LNCaP clone FGC (cell line): ENCODE data around the gene GPR18.

Source experiments
- DNase-seq: peaks from one replicate; pipeline ENCODE4 v3.0.0-alpha.2; 2011; ENCODE audit warnings: low read depth
- H3K4me3 ChIP-seq: 2 replicates; pipeline ENCODE4 v1.5.1; 2011; ENCODE audit warnings: mild to moderate bottlenecking, low read depth, low read length, control low read depth
- TF ChIP-seq, protein P1 (sequence below): IDR thresholded peaks from 2 replicates; pipeline ENCODE4 v1.5.1; 2012; ENCODE audit warnings: mild to moderate bottlenecking; ENCODE audit not compliant: control insufficient read depth, insufficient read depth; ENCODE audit errors: extremely low read depth

The GPR18 gene

DNA sequence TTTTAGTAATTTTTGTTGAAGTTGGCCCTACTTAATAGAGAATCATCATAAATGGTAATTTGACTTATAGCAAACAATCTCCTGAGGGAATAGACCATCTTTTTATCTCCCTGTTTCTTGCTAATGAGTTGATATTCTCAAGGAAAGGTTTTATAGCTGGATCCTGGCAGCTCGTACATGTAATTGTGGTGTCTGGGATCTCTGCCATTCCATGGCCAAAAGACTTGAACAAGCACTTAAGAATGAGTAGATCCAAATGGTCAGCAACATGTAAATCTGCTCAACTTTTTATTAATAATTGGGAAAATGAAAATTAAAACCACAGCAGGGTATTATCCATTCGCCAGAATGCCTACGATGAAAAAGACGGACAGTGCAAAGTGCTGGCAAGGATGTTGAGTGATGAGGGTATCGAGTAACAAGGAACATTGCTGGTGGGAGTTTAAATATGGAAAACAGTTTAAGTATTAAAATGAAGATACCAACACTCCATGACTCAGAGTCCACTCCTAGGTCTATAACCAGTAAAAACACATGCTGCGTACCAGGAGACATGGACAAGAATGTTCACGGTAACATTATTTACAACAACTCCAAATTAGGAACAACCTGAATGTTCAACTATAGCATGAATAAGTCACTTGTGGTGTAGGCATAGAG lies 5.1 kb upstream of the GPR18 start:
- peak; percentile 17 for DNase-seq
- TF ChIP-seq, protein P1, sequence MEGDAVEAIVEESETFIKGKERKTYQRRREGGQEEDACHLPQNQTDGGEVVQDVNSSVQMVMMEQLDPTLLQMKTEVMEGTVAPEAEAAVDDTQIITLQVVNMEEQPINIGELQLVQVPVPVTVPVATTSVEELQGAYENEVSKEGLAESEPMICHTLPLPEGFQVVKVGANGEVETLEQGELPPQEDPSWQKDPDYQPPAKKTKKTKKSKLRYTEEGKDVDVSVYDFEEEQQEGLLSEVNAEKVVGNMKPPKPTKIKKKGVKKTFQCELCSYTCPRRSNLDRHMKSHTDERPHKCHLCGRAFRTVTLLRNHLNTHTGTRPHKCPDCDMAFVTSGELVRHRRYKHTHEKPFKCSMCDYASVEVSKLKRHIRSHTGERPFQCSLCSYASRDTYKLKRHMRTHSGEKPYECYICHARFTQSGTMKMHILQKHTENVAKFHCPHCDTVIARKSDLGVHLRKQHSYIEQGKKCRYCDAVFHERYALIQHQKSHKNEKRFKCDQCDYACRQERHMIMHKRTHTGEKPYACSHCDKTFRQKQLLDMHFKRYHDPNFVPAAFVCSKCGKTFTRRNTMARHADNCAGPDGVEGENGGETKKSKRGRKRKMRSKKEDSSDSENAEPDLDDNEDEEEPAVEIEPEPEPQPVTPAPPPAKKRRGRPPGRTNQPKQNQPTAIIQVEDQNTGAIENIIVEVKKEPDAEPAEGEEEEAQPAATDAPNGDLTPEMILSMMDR, result no peak
- H3K4me3 ChIP-seq, result no peak overlapping the region

DNA sequence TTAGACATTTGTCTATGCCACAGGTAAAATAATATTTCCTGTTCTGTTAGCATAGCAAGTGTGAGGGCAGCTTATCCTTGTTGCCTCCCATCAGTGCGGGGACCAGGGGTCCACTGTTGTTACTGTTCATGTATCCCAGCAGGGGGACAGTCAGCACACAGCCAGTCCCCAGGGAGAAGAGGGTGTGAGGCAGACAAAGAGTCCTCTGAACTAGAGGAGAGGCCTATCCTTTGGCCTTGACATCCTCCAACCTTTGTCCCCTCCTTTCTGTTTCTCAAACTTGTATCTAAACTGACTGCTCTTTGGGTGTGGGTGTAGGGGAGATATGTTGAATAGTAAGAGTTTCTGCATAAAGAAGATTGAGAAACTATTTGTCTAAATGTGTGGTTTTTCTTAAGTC lies 2.9 kb upstream of the GPR18 start:
- TF ChIP-seq, protein P1, result no peak
- H3K4me3 ChIP-seq, result no peak overlapping the region
- no peak for DNase-seq

- TF ChIP-seq, protein P1, result no peak
- DNase-seq, result no peak
- H3K4me3 ChIP-seq, result no peak overlapping the region
These were observed 2.0 kb upstream of the GPR18 start for GRCh38 chr13:99260216-99260615.

- H3K4me3 ChIP-seq, result no peak overlapping the region
- TF ChIP-seq, protein P1, result no peak
- DNase-seq, result no peak
These were observed 767 bp upstream of the GPR18 start for GRCh38 chr13:99258946-99259345.

- no peak overlapping the region for H3K4me3 ChIP-seq
- TF ChIP-seq, protein P1, result no peak
- DNase-seq, result no peak
These were observed 888 bp downstream of the GPR18 start for GRCh38 chr13:99257291-99257690.

GRCh38 chr13:99256709-99257108 lies 1.5 kb downstream of the GPR18 start:
- TF ChIP-seq, protein P1, result no peak
- H3K4me3 ChIP-seq, result no peak overlapping the region
- no peak for DNase-seq

GRCh38 chr13:99256283-99256682 lies 1.9 kb downstream of the GPR18 start:
- DNase-seq, result no peak
- H3K4me3 ChIP-seq, result no peak overlapping the region
- TF ChIP-seq, protein P1, result no peak
